Neuronal stem cell (in vitro differentiated cells): ENCODE measurements around the gene ZNF714.

ENCODE experiments used
- DNase-seq: peaks from one replicate; pipeline ENCODE4 v3.0.0-alpha.2; 2013; ENCODE audit warnings: low spot score
- H2AFZ ChIP-seq: one replicate; pipeline ENCODE4 v1.6.1; 2013; ENCODE audit warnings: mild to moderate bottlenecking, low read length, inconsistent platforms
- H2AK5ac ChIP-seq: 2 replicates; pipeline ENCODE4 v1.6.1; 2013; ENCODE audit warnings: low read depth, mild to moderate bottlenecking, inconsistent platforms, low read length, moderate library complexity, mixed read lengths
- H2BK120ac ChIP-seq: 2 replicates; pipeline ENCODE4 v1.6.1; 2013; ENCODE audit warnings: low read depth, mild to moderate bottlenecking, inconsistent platforms, low read length, moderate library complexity, mixed read lengths
- H2BK12ac ChIP-seq: one replicate; pipeline ENCODE4 v1.6.1; 2013; ENCODE audit warnings: low read length, inconsistent platforms
- H2BK15ac ChIP-seq: 2 replicates; pipeline ENCODE4 v1.6.1; 2013; ENCODE audit warnings: mild to moderate bottlenecking, low read length, inconsistent platforms, mixed read lengths
- H2BK5ac ChIP-seq: one replicate; pipeline ENCODE4 v1.6.1; 2013; ENCODE audit warnings: inconsistent platforms, mild to moderate bottlenecking, low read length, moderate library complexity
- H3K14ac ChIP-seq: one replicate; pipeline ENCODE4 v1.6.1; 2013; ENCODE audit warnings: low read length, inconsistent platforms
- H3K18ac ChIP-seq: 2 replicates; pipeline ENCODE4 v1.6.1; 2013; ENCODE audit warnings: low read length, inconsistent platforms
- H3K23ac ChIP-seq: 2 replicates; pipeline ENCODE4 v1.6.1; 2013; ENCODE audit warnings: low read depth, mild to moderate bottlenecking, mixed read lengths, low read length, inconsistent platforms; ENCODE audit not compliant: poor library complexity
- H3K27ac ChIP-seq: replicated peaks from 3 replicates; pipeline ENCODE4 v1.5.1; 2013; ENCODE audit warnings: low read length, inconsistent platforms
- H3K27me3 ChIP-seq, 3 experiments: 2 replicates each; pipeline ENCODE4 v1.6.1; 2013; ENCODE audit warnings: low read length in 3 of 3, mild to moderate bottlenecking in 2 of 3, inconsistent platforms in 1 of 3, low read depth in 1 of 3, mixed read lengths in 1 of 3, moderate library complexity in 1 of 3; ENCODE audit not compliant: control insufficient read depth in 3 of 3, insufficient read depth in 3 of 3
- H3K36me3 ChIP-seq, 2 donors: replicated peaks in 1 of 2; 2 replicates each; pipeline ENCODE4 v1.6.1; 2013; ENCODE audit warnings: low read length in 2 of 2; ENCODE audit not compliant: control insufficient read depth in 2 of 2, insufficient read depth in 2 of 2
- H3K4ac ChIP-seq: 2 replicates; pipeline ENCODE4 v1.6.1; 2013; ENCODE audit warnings: inconsistent platforms, mild to moderate bottlenecking, low read length, moderate library complexity
- H3K4me1 ChIP-seq, 2 donors: 1 replicate in 1 of 2; 2 replicates in 1 of 2; pipeline ENCODE4 v1.6.1; 2013; ENCODE audit warnings: low read length in 2 of 2, low read depth in 1 of 2; ENCODE audit not compliant: control insufficient read depth in 2 of 2, insufficient read depth in 1 of 2
- H3K4me2 ChIP-seq: one replicate; pipeline ENCODE4 v1.6.1; 2013; ENCODE audit warnings: mild to moderate bottlenecking, low read length, inconsistent platforms; ENCODE audit not compliant: insufficient read depth, poor library complexity, severe bottlenecking
- H3K4me3 ChIP-seq, 2 donors: 2 replicates each; pipeline ENCODE4 v1.5.1; 2013; ENCODE audit warnings: low read length in 2 of 2, mild to moderate bottlenecking in 2 of 2, inconsistent platforms in 1 of 2, moderate library complexity in 1 of 2
- H3K79me1 ChIP-seq: one replicate; pipeline ENCODE4 v1.6.1; 2013; ENCODE audit warnings: low read depth, mild to moderate bottlenecking, inconsistent platforms, low read length, moderate library complexity
- H3K9ac ChIP-seq: one replicate; pipeline ENCODE4 v1.6.1; 2013; ENCODE audit warnings: mild to moderate bottlenecking, low read depth, low read length, inconsistent platforms; ENCODE audit not compliant: poor library complexity
- H3K9me3 ChIP-seq, 2 donors: replicated peaks in 1 of 2; 2 replicates each; pipeline versions ENCODE3 to v1.6.1; 2013; ENCODE audit warnings: low read length in 2 of 2, mild to moderate bottlenecking in 2 of 2, inconsistent platforms in 1 of 2, low read depth in 1 of 2, mixed read lengths in 1 of 2, moderate library complexity in 1 of 2; ENCODE audit not compliant: control insufficient read depth in 2 of 2, insufficient read depth in 1 of 2
- H4K8ac ChIP-seq: one replicate; pipeline ENCODE4 v1.6.1; 2013; ENCODE audit warnings: low read depth, mild to moderate bottlenecking, inconsistent platforms, low read length, moderate library complexity
- H4K91ac ChIP-seq: one replicate; pipeline ENCODE4 v1.6.1; 2013; ENCODE audit warnings: low read length, low read depth, mild to moderate bottlenecking, inconsistent platforms; ENCODE audit not compliant: poor library complexity
- WGBS, 2 donors: extraction: QIAGEN DNeasy Blood & Tissue Kit; methylation state at CpG; one replicate each; pipeline ENCODE4 v1.1.7; 2013; ENCODE audit warnings: missing lambda C conversion rate in 2 of 2, mixed read lengths in 1 of 2; ENCODE audit not compliant: insufficient read length in 2 of 2, insufficient replicate concordance in 1 of 2; ENCODE audit errors: extremely low coverage in 2 of 2; 5-methylcytosine and 5-hydroxymethylcytosine counted together

ZNF714 gene

DNA sequence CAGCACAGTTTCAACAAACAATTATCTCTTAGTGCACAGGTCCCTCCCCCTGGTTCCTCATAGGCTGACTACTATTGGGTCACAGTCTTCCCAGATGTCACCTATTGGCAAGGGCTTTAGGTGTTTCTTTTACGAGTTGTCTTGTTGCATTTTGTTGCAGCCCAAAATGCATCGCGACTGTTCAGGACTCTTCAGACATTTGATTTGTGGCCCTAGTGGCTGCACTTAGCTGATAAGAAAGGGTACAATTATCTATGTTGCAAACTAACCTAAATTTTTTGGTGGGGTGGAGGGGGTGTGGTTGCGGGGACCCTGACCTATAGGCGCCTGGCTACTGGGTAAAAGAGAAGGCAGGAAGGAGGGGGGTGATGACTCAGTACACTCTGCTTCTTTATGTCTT, 29.1 kb upstream of the ZNF714 start:
- no peaks in the 10 kb centered on the region for H3K79me1 ChIP-seq
- no peak overlapping the region for H2BK120ac ChIP-seq
- no peak overlapping the region for H2BK15ac ChIP-seq
- H3K36me3 ChIP-seq = peaks cover 13 to 75% of the 10 kb centered on the region in 2 donors
- H2BK5ac ChIP-seq = no peak overlapping the region
- H3K27ac ChIP-seq = no peak overlapping the region
- H3K9ac ChIP-seq = no peak overlapping the region
- H3K23ac ChIP-seq = no peak overlapping the region
- no peak overlapping the region for H3K18ac ChIP-seq
- H3K4me3 ChIP-seq = no peak overlapping the region
- H2AFZ ChIP-seq = no peak overlapping the region
- H3K4ac ChIP-seq = no peak overlapping the region
- WGBS, 2 donors = no CpG with 5 or more reads among the region's 5 CpGs
- no peaks in the 10 kb centered on the region for H3K4me1 ChIP-seq
- H3K27me3 ChIP-seq = no peaks in the 10 kb centered on the region
- no peak overlapping the region for H2BK12ac ChIP-seq
- no peak overlapping the region for H3K4me2 ChIP-seq
- DNase-seq = no peak
- H4K91ac ChIP-seq = no peak overlapping the region
- no peak overlapping the region for H2AK5ac ChIP-seq
- H3K9me3 ChIP-seq = peaks cover 4 to 82% of the 10 kb centered on the region in 2 donors
- H4K8ac ChIP-seq = no peak overlapping the region
- no peak overlapping the region for H3K14ac ChIP-seq

DNA sequence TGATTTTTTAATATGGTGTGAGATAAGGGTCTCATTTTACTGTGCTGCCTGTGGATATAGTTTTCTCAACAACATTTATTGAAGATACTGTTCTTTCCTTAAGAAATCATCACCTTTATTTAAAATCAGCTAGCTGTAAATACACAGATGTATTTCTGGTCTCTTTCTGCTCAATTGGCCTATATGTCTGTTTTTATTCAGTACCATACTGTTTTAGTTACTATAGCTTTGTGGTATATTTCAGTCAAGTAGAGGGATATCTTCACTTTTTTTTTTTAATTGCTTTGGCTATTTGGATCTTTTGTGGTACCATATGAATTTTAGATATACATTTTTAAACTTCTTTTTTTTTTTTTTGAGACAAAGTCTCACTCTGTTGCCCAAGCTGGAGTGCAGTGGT, 16.7 kb upstream of the ZNF714 start:
- Histone ChIP-seq H3K4me1 (no peaks in the 10 kb centered on the region), H3K18ac (no peak overlapping the region), H3K9me3 (peaks cover 1 to 20% of the 10 kb centered on the region in 2 donors), H2AK5ac (no peak overlapping the region), H4K91ac (no peak overlapping the region), H3K4me2 (no peak overlapping the region), H2AFZ (no peak overlapping the region), H2BK15ac (no peak overlapping the region), H3K23ac (no peak overlapping the region), H2BK120ac (no peak overlapping the region), H3K14ac (no peak overlapping the region), H3K79me1 (no peaks in the 10 kb centered on the region), H3K9ac (no peak overlapping the region), H4K8ac (no peak overlapping the region), H2BK12ac (no peak overlapping the region), H3K27ac (no peak overlapping the region), H2BK5ac (no peak overlapping the region), H3K36me3 (peaks cover 0 to 55% of the 10 kb centered on the region in 2 donors), H3K4me3 (no peak overlapping the region), H3K27me3 (no peaks in the 10 kb centered on the region), H3K4ac (no peak overlapping the region)
- DNase-seq = no peak

GRCh38 chr19:21084343-21084742, 2.3 kb downstream of the ZNF714 start:
- Histone ChIP-seq H2AK5ac (no peak overlapping the region), H4K8ac (no peak overlapping the region), H3K9ac (no peak overlapping the region), H4K91ac (no peak overlapping the region), H3K23ac (no peak overlapping the region), H2BK120ac (no peak overlapping the region), H2BK12ac (no peak overlapping the region), H3K27me3 (no peaks in the 10 kb centered on the region), H2BK5ac (no peak overlapping the region), H3K4me3 (no peak overlapping the region), H3K4ac (no peak overlapping the region), H3K9me3 (peaks cover 0 to 51% of the 10 kb centered on the region in 2 donors), H3K14ac (no peak overlapping the region), H3K36me3 (peaks cover under 1 to 64% of the 10 kb centered on the region in 2 donors), H3K4me2 (no peak overlapping the region), H3K79me1 (peaks cover 2% of the 10 kb centered on the region), H3K4me1 (peaks cover 0 to 6% of the 10 kb centered on the region in 2 donors), H3K18ac (no peak overlapping the region), H2AFZ (no peak overlapping the region), H3K27ac (no peak overlapping the region), H2BK15ac (no peak overlapping the region)
- WGBS, 2 donors = no CpG with 5 or more reads among the region's 1 CpG
- DNase-seq = no peak

GRCh38 chr19:21087871-21088270, 5.9 kb downstream of the ZNF714 start:
- no peak overlapping the region for H3K4me2 ChIP-seq
- H2BK120ac ChIP-seq = no peak overlapping the region
- H3K27ac ChIP-seq = no peak overlapping the region
- H2AK5ac ChIP-seq = no peak overlapping the region
- no peaks in the 10 kb centered on the region for H3K27me3 ChIP-seq
- no peak overlapping the region for H3K14ac ChIP-seq
- H3K9me3 ChIP-seq = peaks cover 0 to 51% of the 10 kb centered on the region in 2 donors
- no peak overlapping the region for H2BK12ac ChIP-seq
- no peak overlapping the region for H2BK5ac ChIP-seq
- H4K8ac ChIP-seq = no peak overlapping the region
- H2BK15ac ChIP-seq = no peak overlapping the region
- no peak overlapping the region for H3K9ac ChIP-seq
- H3K36me3 ChIP-seq = peaks cover 7 to 95% of the 10 kb centered on the region in 2 donors
- H3K4ac ChIP-seq = no peak overlapping the region
- no peak overlapping the region for H3K4me3 ChIP-seq
- no peak overlapping the region for H3K23ac ChIP-seq
- no peak overlapping the region for H3K18ac ChIP-seq
- no peak overlapping the region for H2AFZ ChIP-seq
- WGBS, 2 donors = no CpG with 5 or more reads among the region's 3 CpGs
- H3K4me1 ChIP-seq = peaks cover 0 to 6% of the 10 kb centered on the region in 2 donors
- DNase-seq = no peak
- no peak overlapping the region for H4K91ac ChIP-seq
- peaks cover 2% of the 10 kb centered on the region for H3K79me1 ChIP-seq
